GM21360 (cell line): ENCODE measurements around the gene SPTBN5.

Experiments used
- ATAC-seq: cut with Tn5 transposase; IDR thresholded peaks from one replicate; pipeline ENCODE4 v1.9.1; 2021; ENCODE audit warnings: mild to moderate bottlenecking, moderate library complexity; ENCODE audit not compliant: unreplicated experiment

SPTBN5 gene

GRCh38 chr15:41809526-41810220, 84.2 kb downstream of the SPTBN5 start:
- no peak for ATAC-seq

GRCh38 chr15:41809121-41809520, 84.7 kb downstream of the SPTBN5 start:
- ATAC-seq, result no peak

GRCh38 chr15:41806291-41807181, 87.3 kb downstream of the SPTBN5 start:
- no peak for ATAC-seq

- ATAC-seq, result no peak
These were observed 88.1 kb downstream of the SPTBN5 start for GRCh38 chr15:41805711-41806110.

- no peak for ATAC-seq
These were observed 88.8 kb downstream of the SPTBN5 start for GRCh38 chr15:41804916-41805666.

GRCh38 chr15:41804361-41804760, 89.5 kb downstream of the SPTBN5 start:
- ATAC-seq, result no peak

GRCh38 chr15:41801850-41802455, 91.9 kb downstream of the SPTBN5 start:
- no peak for ATAC-seq

GRCh38 chr15:41801185-41801584, 92.7 kb downstream of the SPTBN5 start:
- ATAC-seq, result no peak

GRCh38 chr15:41799488-41799805, 94.4 kb downstream of the SPTBN5 start:
- ATAC-seq, result no peak

- no peak for ATAC-seq
These were observed 95.0 kb downstream of the SPTBN5 start for GRCh38 chr15:41798607-41799487.
